ENCODE measurements around the gene ADISSP.

DNA sequence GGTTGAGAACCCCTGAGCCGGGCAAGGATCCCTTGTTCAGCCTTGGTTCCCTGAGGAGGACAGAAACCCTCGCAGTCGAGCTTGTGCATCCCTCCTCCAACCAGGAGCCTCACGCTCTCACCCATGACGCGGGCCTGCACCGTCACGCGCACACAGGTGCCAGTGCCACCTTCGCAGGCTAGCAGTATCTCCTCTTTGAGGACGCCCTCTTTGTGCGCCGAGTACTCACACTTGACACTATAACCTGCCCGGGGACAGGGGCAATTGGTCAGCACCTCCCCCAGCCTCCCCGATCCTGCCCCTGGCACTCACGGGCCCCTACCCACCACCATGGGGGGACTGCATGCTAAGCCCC, 13.3 kb downstream of the ADISSP start:
- TF ChIP-seq ZNF408 (CRISPR knock-in tag; IDR thresholded peaks at IDR 0.05; ENCODE audit: low read depth) (no peak), YY1 (IDR thresholded peaks at IDR 0.05; ENCODE audit: borderline replicate concordance in 1 of 3, control insufficient read depth in 1 of 3, extremely low read depth in 1 of 3, insufficient read depth in 3 of 3, insufficient read length in 1 of 3, insufficient replicate concordance in 2 of 3, low read depth in 1 of 3, low read length in 2 of 3) (no peak), ZNF780A (CRISPR knock-in tag; IDR thresholded peaks at IDR 0.05) (no peak), RAD21 (CRISPR knock-in tag; conservative IDR thresholded peaks at IDR 0.05 in 1 of 2, IDR thresholded peaks at IDR 0.05 in 1 of 2) (no peak), GTF2E2 (tag; IDR thresholded peaks at IDR 0.05) (no peak), PPARD (CRISPR knock-in tag; IDR thresholded peaks at IDR 0.05) (no peak), SIN3A (IDR thresholded peaks at IDR 0.05; ENCODE audit: borderline replicate concordance in 2 of 2, control insufficient read depth in 1 of 2, low read depth in 2 of 2, low read length in 2 of 2) (no peak)
- TF ChIP-seq, protein P1, sequence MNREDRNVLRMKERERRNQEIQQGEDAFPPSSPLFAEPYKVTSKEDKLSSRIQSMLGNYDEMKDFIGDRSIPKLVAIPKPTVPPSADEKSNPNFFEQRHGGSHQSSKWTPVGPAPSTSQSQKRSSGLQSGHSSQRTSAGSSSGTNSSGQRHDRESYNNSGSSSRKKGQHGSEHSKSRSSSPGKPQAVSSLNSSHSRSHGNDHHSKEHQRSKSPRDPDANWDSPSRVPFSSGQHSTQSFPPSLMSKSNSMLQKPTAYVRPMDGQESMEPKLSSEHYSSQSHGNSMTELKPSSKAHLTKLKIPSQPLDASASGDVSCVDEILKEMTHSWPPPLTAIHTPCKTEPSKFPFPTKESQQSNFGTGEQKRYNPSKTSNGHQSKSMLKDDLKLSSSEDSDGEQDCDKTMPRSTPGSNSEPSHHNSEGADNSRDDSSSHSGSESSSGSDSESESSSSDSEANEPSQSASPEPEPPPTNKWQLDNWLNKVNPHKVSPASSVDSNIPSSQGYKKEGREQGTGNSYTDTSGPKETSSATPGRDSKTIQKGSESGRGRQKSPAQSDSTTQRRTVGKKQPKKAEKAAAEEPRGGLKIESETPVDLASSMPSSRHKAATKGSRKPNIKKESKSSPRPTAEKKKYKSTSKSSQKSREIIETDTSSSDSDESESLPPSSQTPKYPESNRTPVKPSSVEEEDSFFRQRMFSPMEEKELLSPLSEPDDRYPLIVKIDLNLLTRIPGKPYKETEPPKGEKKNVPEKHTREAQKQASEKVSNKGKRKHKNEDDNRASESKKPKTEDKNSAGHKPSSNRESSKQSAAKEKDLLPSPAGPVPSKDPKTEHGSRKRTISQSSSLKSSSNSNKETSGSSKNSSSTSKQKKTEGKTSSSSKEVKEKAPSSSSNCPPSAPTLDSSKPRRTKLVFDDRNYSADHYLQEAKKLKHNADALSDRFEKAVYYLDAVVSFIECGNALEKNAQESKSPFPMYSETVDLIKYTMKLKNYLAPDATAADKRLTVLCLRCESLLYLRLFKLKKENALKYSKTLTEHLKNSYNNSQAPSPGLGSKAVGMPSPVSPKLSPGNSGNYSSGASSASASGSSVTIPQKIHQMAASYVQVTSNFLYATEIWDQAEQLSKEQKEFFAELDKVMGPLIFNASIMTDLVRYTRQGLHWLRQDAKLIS (CRISPR knock-in tag; IDR thresholded peaks at IDR 0.05): no peak
- TF ChIP-seq, protein P2, sequence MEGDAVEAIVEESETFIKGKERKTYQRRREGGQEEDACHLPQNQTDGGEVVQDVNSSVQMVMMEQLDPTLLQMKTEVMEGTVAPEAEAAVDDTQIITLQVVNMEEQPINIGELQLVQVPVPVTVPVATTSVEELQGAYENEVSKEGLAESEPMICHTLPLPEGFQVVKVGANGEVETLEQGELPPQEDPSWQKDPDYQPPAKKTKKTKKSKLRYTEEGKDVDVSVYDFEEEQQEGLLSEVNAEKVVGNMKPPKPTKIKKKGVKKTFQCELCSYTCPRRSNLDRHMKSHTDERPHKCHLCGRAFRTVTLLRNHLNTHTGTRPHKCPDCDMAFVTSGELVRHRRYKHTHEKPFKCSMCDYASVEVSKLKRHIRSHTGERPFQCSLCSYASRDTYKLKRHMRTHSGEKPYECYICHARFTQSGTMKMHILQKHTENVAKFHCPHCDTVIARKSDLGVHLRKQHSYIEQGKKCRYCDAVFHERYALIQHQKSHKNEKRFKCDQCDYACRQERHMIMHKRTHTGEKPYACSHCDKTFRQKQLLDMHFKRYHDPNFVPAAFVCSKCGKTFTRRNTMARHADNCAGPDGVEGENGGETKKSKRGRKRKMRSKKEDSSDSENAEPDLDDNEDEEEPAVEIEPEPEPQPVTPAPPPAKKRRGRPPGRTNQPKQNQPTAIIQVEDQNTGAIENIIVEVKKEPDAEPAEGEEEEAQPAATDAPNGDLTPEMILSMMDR (IDR thresholded peaks at IDR 0.05 in 2 of 3, conservative IDR thresholded peaks at IDR 0.05 in 1 of 3; ENCODE audit: insufficient read depth in 2 of 3, low read depth in 1 of 3, low read length in 3 of 3): no peak

All from K562 (cell line).